Activated CD8-positive, alpha-beta T cell treated with anti-CD3 and anti-CD28 coated beads, Interleukin-2, amount 10 ng/mL, durations not matched to agents 7 days and 5 days (primary cell): ENCODE measurements around the gene OPRL1. TPM values are rescaled to one million over a fixed set of nuclear protein-coding genes. Genes with fewer than 3 reads are reported as not detected.

ENCODE experiments used
- ATAC-seq: fragments of 150-1000 bp; cut with Tn5 transposase; one replicate; pipeline ENCODE4 v1.10.0; 2021; ENCODE audit warnings: moderate library complexity
- CTCF ChIA-PET: fragments of 350-600 bp; sonication (Branson Sonifier 250); formaldehyde crosslinking; loops from one replicate; lab custom pipeline; 2021; ENCODE audit warnings: antibody characterized with exemption; lab: Charles Lee
- POLR2A ChIA-PET: fragments of 350-600 bp; sonication (Branson Sonifier 250); formaldehyde crosslinking; loops from one replicate; lab custom pipeline; 2021; ENCODE audit warnings: antibody characterized with exemption; lab: Charles Lee
- DNase-seq: peaks from one replicate; pipeline ENCODE4 v3.0.0-alpha.2; 2020
- H3K27ac Mint-ChIP-seq: one replicate; pipeline ENCODE4 v1.8.0; 2021; ENCODE audit warnings: mild to moderate bottlenecking, mixed read lengths
- H3K27me3 Mint-ChIP-seq: one replicate; pipeline ENCODE4 v1.8.0; 2021; ENCODE audit warnings: low read depth, mixed read lengths
- H3K36me3 Mint-ChIP-seq: one replicate; pipeline ENCODE4 v1.8.0; 2021; ENCODE audit warnings: low read depth, mixed read lengths
- H3K4me1 Mint-ChIP-seq: one replicate; pipeline ENCODE4 v1.8.0; 2021; ENCODE audit warnings: low read depth, mixed read lengths
- H3K4me3 Mint-ChIP-seq: one replicate; pipeline ENCODE4 v1.8.0; 2021; ENCODE audit warnings: mild to moderate bottlenecking, mixed read lengths
- H3K9me3 Mint-ChIP-seq: one replicate; pipeline ENCODE4 v1.8.0; 2022; ENCODE audit warnings: mixed read lengths; ENCODE audit not compliant: insufficient read depth
- total RNA-seq, 2 experiments: library from RNA; stranded (reverse); gene quantifications; one replicate each; pipeline ENCODE4 v1.2.3, GENCODE V29; 2021

Gene OPRL1
- total RNA-seq, 2 experiments from 2014 or later = 1.5 to 2.0 TPM

DNA sequence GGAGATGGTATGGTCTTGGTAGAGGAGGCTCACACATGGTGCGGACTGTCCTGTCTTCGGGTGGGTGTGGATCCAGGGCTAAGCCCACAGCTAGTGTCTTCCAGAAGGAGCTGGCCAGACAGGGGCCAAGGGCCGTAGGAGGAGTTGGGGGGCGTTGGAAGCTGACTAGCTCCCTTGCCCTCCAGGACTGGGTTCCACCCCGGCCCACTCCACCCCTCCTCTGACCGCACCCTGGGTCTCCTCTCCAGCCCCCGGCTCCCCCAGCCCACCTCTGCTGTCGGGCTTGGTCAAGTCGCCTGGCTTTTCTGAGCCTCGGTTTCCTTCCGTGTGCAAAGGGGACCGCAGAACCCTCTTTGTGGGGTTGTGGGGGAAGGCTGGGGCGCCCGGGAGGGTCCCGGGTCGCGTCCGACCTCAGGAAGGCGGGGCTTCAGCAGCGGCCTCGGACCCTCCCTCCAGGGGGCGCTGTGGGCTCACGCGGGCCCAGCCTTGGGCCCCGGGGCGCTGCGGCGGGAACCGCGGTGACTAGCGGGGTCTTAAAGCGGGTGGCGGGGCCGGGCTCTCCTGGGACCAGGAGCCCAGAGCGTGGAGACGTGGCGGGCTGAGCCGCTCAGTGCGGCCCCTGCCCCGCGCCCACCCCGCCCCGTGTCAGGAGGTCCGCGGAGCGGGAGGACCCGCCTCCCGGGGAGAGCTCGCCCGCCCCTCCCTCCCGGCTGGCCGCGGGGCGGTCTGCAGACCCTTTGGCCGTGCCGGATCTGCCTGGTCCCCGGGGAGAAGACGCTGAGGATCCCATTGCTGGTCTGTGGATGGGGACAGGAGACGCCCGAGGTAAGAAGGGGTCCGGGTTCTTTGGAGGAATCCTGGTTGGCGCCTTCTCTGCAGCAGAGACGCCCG lies 22.1 kb downstream of the OPRL1 start:
- H3K27ac Mint-ChIP-seq = no peak overlapping the region
- ChIA-PET CTCF (interaction anchor here (0.6 to 2.1 kb wide), 8 partner anchors 9 to 25 kb away, joined by 3 to 5 read pairs (median 4); partner anchors contain the start of genes LKAAEAR1 and RGS19), POLR2A (interaction anchor here (0.6 kb wide), 1 partner anchor 19 kb away, joined by 3 read pairs; no protein-coding TSS in a partner anchor)
- H3K27me3 Mint-ChIP-seq = peaks cover 21% of the 10 kb centered on the region
- peaks cover 20% of the 10 kb centered on the region for H3K4me1 Mint-ChIP-seq
- DNase-seq (peak; percentile 70), ATAC-seq (peak; percentile 84)
- no peaks in the 10 kb centered on the region for H3K36me3 Mint-ChIP-seq
- no peak overlapping the region for H3K4me3 Mint-ChIP-seq
- no peaks in the 10 kb centered on the region for H3K9me3 Mint-ChIP-seq

DNA sequence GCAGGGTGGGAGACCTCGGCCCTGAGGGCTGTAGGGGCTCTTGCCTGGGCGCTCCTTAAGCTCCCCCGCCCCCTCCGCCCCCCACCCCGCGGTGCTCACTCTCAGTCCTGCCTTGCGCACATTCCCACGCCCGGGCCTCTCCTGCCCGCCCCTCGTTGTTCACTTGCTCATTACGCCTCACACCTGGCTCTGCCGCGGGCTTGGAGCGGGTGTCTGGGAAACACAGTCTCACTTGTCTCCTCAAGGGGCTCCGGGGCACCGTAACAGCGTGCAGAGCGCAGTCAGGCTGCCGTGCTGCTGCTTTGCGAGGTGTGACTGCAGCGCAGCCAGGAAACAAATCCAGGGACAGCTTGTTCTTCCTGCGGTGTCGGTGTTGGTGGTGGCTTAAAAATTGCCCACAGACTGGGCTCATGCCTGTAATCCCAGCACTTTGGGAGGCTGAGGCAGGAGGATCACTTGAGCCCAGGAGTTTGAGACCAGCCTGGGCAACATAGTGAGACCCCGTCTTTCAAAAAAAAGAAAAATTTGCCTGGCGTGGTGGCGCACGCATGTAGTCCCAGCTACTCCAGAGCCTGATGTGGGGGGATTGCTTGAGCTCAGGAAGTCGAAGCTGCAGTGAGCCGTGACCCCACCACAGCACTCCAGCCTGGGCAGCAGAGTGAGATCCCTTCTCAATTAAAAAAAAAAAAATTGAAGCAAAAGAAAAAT lies 22.9 kb downstream of the OPRL1 start:
- Mint-ChIP-seq H3K4me3 (no peak overlapping the region), H3K27me3 (peaks cover 22% of the 10 kb centered on the region), H3K36me3 (no peaks in the 10 kb centered on the region), H3K27ac (no peak overlapping the region), H3K4me1 (peaks cover 20% of the 10 kb centered on the region), H3K9me3 (no peaks in the 10 kb centered on the region)
- no peak for DNase-seq
- no peak for ATAC-seq
- POLR2A ChIA-PET = no interaction called here
- CTCF ChIA-PET = interaction anchor here (0.6 to 2.1 kb wide), 6 partner anchors 17 to 201 kb away, joined by 3 to 5 read pairs (median 4); partner anchors contain the start of genes LKAAEAR1 and RGS19

- ATAC-seq (no peak), DNase-seq (peak; percentile 18)
- Mint-ChIP-seq H3K4me1 (peaks cover 20% of the 10 kb centered on the region), H3K27ac (no peak overlapping the region), H3K27me3 (peaks cover 23% of the 10 kb centered on the region), H3K4me3 (no peak overlapping the region), H3K9me3 (no peaks in the 10 kb centered on the region), H3K36me3 (no peaks in the 10 kb centered on the region)
- ChIA-PET CTCF (interaction anchor here (1.0 kb wide), 1 partner anchor 16 kb away, joined by 4 read pairs; no protein-coding TSS in a partner anchor), POLR2A (no interaction called here)
Measured at GRCh38 chr20:64103871-64104666, 24.2 kb downstream of the OPRL1 start.

DNA sequence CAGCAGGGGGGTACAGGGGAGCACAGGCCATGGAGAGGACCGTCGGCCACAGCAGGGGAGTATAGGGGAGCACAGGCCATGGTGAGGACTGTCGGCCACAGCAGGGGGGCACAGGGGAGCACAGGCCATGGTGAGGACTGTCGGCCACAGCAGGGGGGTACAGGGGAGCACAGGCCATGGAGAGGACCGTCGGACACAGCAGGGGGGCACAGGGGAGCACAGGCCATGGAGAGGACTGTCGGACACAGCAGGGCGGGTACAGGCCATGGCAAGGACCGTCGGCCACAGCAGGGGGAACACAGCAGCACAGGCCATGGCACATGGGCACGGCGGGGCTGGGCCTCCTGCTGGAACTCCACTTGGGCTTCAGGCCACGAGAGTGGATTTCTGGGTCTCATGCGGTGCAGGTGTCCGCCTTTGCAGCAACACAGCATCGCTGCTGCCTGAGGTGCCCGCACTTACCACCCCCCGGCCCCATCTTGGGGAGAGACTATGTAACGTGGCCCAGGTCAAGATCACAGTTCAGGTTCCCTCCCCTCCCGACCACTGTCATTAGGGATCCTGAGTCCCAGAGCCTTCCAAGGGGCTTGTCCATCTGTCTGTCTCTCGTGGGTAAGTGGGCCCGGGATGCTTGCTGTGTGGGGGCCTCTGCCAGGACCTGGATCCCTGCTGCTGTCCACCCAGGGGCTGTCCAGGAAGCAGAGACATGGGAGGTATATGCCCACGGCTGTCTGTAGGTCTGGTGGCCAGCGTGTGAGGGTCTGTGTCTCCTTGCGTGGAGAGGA lies 25.0 kb downstream of the OPRL1 start:
- Mint-ChIP-seq H3K4me1 (peaks cover 20% of the 10 kb centered on the region), H3K36me3 (no peaks in the 10 kb centered on the region), H3K9me3 (no peaks in the 10 kb centered on the region), H3K27ac (no peak overlapping the region), H3K27me3 (peaks cover 23% of the 10 kb centered on the region), H3K4me3 (no peak overlapping the region)
- ATAC-seq = no peak
- ChIA-PET POLR2A (no interaction called here), CTCF (no interaction called here)
- no peak for DNase-seq

- DNase-seq (no peak), ATAC-seq (no peak)
- ChIA-PET CTCF (interaction anchor here (1.3 kb wide), 2 partner anchors 22 to 24 kb away, joined by 3 read pairs; no protein-coding TSS in a partner anchor), POLR2A (interaction anchor here (0.8 kb wide), 1 partner anchor 15 kb away, joined by 3 read pairs; no protein-coding TSS in a partner anchor)
- Mint-ChIP-seq H3K36me3 (no peaks in the 10 kb centered on the region), H3K9me3 (no peaks in the 10 kb centered on the region), H3K27me3 (peaks cover 21% of the 10 kb centered on the region), H3K27ac (no peak overlapping the region), H3K4me3 (no peak overlapping the region), H3K4me1 (peaks cover 10% of the 10 kb centered on the region)
Measured at GRCh38 chr20:64105846-64106434, 26.1 kb downstream of the OPRL1 start.

DNA sequence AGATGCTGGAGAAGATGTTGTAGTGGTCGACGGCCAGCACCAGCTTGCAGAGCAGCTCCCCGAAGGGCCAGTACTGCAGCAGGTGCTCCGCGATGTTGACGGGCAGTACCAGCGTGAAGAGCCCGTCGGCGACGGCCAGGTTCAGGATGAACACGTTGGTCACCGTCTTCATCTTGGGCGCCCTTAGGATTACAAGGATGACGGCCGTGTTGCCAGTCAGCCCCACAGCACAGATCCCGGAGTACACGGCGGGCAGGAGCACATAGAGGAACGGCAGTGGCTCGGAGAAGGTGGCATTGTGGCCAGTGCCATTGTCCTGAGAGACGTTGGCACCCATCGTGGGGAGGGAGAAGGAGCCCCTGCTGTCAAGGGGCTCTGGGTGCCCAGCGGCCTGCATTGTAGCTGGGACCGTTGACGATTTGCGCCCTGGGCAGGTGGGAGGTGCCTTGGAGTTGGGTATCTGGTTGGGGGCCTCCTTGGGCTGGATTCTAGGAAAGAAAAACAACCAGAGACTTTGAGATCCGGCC lies 26.6 kb downstream of the OPRL1 start:
- Mint-ChIP-seq H3K9me3 (no peaks in the 10 kb centered on the region), H3K36me3 (no peaks in the 10 kb centered on the region)

DNA sequence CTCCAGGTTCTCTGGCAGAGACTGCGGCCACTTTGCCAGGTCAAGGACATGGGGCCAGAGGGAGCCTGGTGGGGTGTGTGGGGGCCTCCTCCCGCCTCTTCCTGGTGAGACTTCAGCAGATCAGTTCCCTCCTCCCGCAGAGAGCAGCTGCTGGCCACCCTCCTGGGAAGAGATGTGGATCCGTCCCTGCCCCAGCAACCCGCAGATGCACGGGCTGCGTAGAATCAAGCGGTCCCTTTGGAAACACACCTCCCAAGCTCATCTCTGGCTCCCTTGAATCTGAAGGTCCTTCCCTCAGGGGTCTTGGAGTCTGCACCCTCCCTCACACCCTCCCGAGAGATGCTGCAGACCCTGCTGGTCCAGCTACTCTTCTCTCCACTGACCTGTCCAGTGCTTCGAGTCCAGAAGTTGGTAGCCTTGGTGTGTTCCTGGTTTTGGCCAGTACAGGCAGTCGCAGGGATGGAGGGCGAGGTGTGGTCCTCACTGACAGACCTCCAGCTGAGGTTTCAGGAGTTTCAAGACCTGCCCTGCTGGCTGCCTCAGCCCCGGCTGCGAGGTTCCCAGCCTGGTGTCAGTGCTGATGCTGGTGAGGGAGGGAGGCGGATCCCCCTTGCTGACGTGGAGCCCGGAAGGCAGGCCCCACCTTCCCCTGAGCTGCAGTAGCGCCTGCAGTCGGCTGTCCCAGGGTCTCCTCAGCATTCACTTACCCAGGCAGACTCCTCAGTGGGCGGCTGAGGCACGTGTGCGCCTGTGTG lies 27.3 kb downstream of the OPRL1 start, which contains the start of gene NPBWR2:
Gene NPBWR2 (minus strand): TSS at position 585 of the 755 bp plus-strand sequence. CDS start 734 bp downstream, outside the sequence.
- no peaks in the 10 kb centered on the region for H3K36me3 Mint-ChIP-seq
- ChIA-PET POLR2A (no interaction called here), CTCF (interaction anchor here (1.3 kb wide), 2 partner anchors 23 to 25 kb away, joined by 3 read pairs; no protein-coding TSS in a partner anchor)
- peaks cover 3% of the 10 kb centered on the region for H3K4me1 Mint-ChIP-seq
- peak; percentile 53 for DNase-seq
- no peak within 1 kb of the TSS for H3K4me3 Mint-ChIP-seq
- no peaks in the 10 kb centered on the region for H3K9me3 Mint-ChIP-seq
- peak; percentile 66 for ATAC-seq
- peaks cover 14% of the 10 kb centered on the region for H3K27me3 Mint-ChIP-seq
- no peak within 1 kb of the TSS for H3K27ac Mint-ChIP-seq

More for the DNA sequence above, 26.6 kb downstream of the OPRL1 start:
- H3K4me3 Mint-ChIP-seq = no peak overlapping the region
- ATAC-seq (no peak), DNase-seq (no peak)
- CTCF ChIA-PET = interaction anchor here (1.3 kb wide), 2 partner anchors 23 to 24 kb away, joined by 3 read pairs; no protein-coding TSS in a partner anchor
- no peak overlapping the region for H3K27ac Mint-ChIP-seq
- POLR2A ChIA-PET = interaction anchor here (0.8 kb wide), 1 partner anchor 15 kb away, joined by 3 read pairs; no protein-coding TSS in a partner anchor
- H3K4me1 Mint-ChIP-seq = peaks cover 4% of the 10 kb centered on the region
- peaks cover 16% of the 10 kb centered on the region for H3K27me3 Mint-ChIP-seq

GRCh38 chr20:64107736-64108457 lies 28.0 kb downstream of the OPRL1 start:
- no peak for ATAC-seq
- CTCF ChIA-PET = no interaction called here
- no peak overlapping the region for H3K4me3 Mint-ChIP-seq

More at GRCh38 chr20:64107736-64108457, 28.0 kb downstream of the OPRL1 start:
- no peaks in the 10 kb centered on the region for H3K9me3 Mint-ChIP-seq
- POLR2A ChIA-PET = no interaction called here
- peaks cover 11% of the 10 kb centered on the region for H3K27me3 Mint-ChIP-seq
- H3K36me3 Mint-ChIP-seq = no peaks in the 10 kb centered on the region
- no peaks in the 10 kb centered on the region for H3K4me1 Mint-ChIP-seq
- no peak overlapping the region for H3K27ac Mint-ChIP-seq
- no peak for DNase-seq
